ENCODE results near the gene ARID3A. TPM values are rescaled to one million over a fixed set of nuclear protein-coding genes. Genes with fewer than 3 reads are reported as not detected.

ARID3A gene
- total and polyA plus RNA-seq, 2 donors (not counting 3 experiments of a cell fraction or from before 2014, with no cell fraction given): 5.4 to 13.2 TPM

DNA sequence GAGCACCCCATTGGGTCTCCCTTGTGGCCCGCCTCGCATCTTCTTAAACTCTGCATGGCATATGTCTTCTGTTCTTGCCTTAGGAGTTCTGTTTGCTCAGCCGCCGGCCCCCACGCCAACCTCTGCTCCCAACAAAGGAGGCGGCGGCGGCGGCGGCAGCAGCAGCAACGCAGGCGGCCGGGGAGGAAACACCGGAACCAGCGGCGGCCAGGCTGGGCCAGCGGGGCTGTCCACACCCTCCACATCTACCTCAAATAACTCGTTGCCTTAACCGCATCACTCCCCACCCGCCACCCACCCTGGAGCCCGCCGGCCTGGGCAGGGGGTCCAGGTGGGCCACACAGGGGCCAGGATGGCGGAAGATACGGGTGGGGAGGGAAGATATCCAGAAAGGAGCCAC is 46.0 kb downstream of the ARID3A start:
- CTCF ChIA-PET: interaction anchor here (0.7 to 1.1 kb wide), 2 partner anchors 10 to 12 kb away, joined by 3 read pairs; no protein-coding TSS in a partner anchor

More for the DNA sequence above, 46.0 kb downstream of the ARID3A start:
- no peaks in the 10 kb centered on the region for H3K4me1 ChIP-seq (ENCODE audit: control insufficient read depth, extremely low read depth, insufficient read depth, low read length)
- dilution Hi-C loops (cut with MboI; ENCODE audit: extremely low pct_ligation_motif_present, low sequenced_read_pairs): no loop called here
- no peak overlapping the region for H2AFZ ChIP-seq (ENCODE audit: low read depth, low read length)
- no TSS peak for BruUV-seq (replicated peaks)
- no peak overlapping the region for H3K9ac ChIP-seq (replicated peaks; ENCODE audit: extremely low read depth, insufficient read depth, low read length)
- intact Hi-C loops (cut with micrococcal nuclease): no loop called here
- DNase-seq (ENCODE audit: low read depth, low spot score) (no peak), FAIRE-seq (no peak)
- no peak overlapping the region for H3K4me2 ChIP-seq (ENCODE audit: insufficient read depth, low read length)
- H3K36me3 ChIP-seq (ENCODE audit: control insufficient read depth in 2 of 2, extremely low read depth in 1 of 2, insufficient read depth in 2 of 2, low read length in 2 of 2): peaks cover 0 to 6% of the 10 kb centered on the region in 2 experiments
- no peaks in the 10 kb centered on the region for H4K20me1 ChIP-seq (replicated peaks; ENCODE audit: control insufficient read depth, extremely low read depth, insufficient read depth, low read length)
- no peaks in the 10 kb centered on the region for H3K79me2 ChIP-seq (ENCODE audit: control insufficient read depth, insufficient read depth, low read length)
- no peak overlapping the region for H3K4me3 ChIP-seq (replicated peaks in 1 of 3; ENCODE audit: insufficient read depth in 1 of 3, low read depth in 1 of 3, low read length in 3 of 3)
- POLR2A ChIA-PET: no interaction called here
- TF ChIP-seq JUN (IDR thresholded peaks at IDR 0.05; ENCODE audit: borderline replicate concordance, insufficient read depth, insufficient read length, low read depth): no peak
- TF ChIP-seq MAX (IDR thresholded peaks at IDR 0.05; ENCODE audit: insufficient read depth, insufficient read length): no peak
- no peak for TF ChIP-seq POLR2AphosphoS5 (IDR thresholded peaks at IDR 0.05; ENCODE audit: insufficient read depth, low read depth, low read length)
- no peak for TF ChIP-seq MYC (IDR thresholded peaks at IDR 0.05; ENCODE audit: low read depth, low read length)
- no peak for TF ChIP-seq CTCF (IDR thresholded peaks at IDR 0.05; ENCODE audit: extremely low read depth in 1 of 2, insufficient read depth in 1 of 2, low read depth in 1 of 2, low read length in 2 of 2)
- TF ChIP-seq POLR2A (IDR thresholded peaks at IDR 0.05; ENCODE audit: low read depth, low read length): no peak
- TF ChIP-seq FOS (IDR thresholded peaks at IDR 0.05; ENCODE audit: borderline replicate concordance, insufficient read depth, low read length): no peak
- TF ChIP-seq EZH2 (IDR thresholded peaks at IDR 0.05; ENCODE audit: borderline replicate concordance, low read depth, low read length, severe bottlenecking): no peak
- no peak for TF ChIP-seq GATA2 (IDR thresholded peaks at IDR 0.05; ENCODE audit: insufficient read depth, insufficient read length, low read depth, low read length)
- no peaks in the 10 kb centered on the region for H3K27me3 ChIP-seq (ENCODE audit: control insufficient read depth in 2 of 2, insufficient read depth in 2 of 2, low read length in 2 of 2)
- H3K27ac ChIP-seq (ENCODE audit: insufficient read depth, low read depth, low read length): no peak overlapping the region
- H3K9me3 ChIP-seq (replicated peaks; ENCODE audit: control insufficient read depth, insufficient read depth, low read length): no peaks in the 10 kb centered on the region
- no peaks in the 10 kb centered on the region for H3K9me1 ChIP-seq (replicated peaks; ENCODE audit: control insufficient read depth, extremely low read depth, insufficient read depth, low read length)
